Measurements from ENCODE around the gene COLQ. TPM values are rescaled to one million over a fixed set of nuclear protein-coding genes. Genes with fewer than 3 reads are reported as not detected.
A peak's percentile ranks its signal among the peaks of the same experiment; 100 is the strongest.

COLQ gene
- total RNA-seq, 1 donor from 2014 or later: under 0.01 TPM

- no peak overlapping the region for H3K4me3 ChIP-seq (ENCODE audit: low read depth, low read length)
- no peaks in the 10 kb centered on the region for H3K27me3 ChIP-seq (ENCODE audit: control insufficient read depth, insufficient read depth, low read length)
- no peak for FAIRE-seq
- no peak for DNase-seq (ENCODE audit: low read depth)
- no peak for TF ChIP-seq CTCF (IDR thresholded peaks at IDR 0.05; ENCODE audit: insufficient read depth, low read length, severe bottlenecking)
- H3K36me3 ChIP-seq (ENCODE audit: control insufficient read depth, insufficient read depth, low read length): no peaks in the 10 kb centered on the region
Observed at GRCh38 chr3:15449489-15450224, 71.8 kb downstream of the COLQ start.

GRCh38 chr3:15443826-15444524 is 77.5 kb downstream of the COLQ start:
- DNase-seq (ENCODE audit: low read depth): no peak
- no peak for FAIRE-seq
- no peaks in the 10 kb centered on the region for H3K27me3 ChIP-seq (ENCODE audit: control insufficient read depth, insufficient read depth, low read length)

GRCh38 chr3:15440891-15441290 is 80.6 kb downstream of the COLQ start:
- Histone ChIP-seq H3K27me3 (ENCODE audit: control insufficient read depth, insufficient read depth, low read length) (no peaks in the 10 kb centered on the region), H3K36me3 (ENCODE audit: control insufficient read depth, insufficient read depth, low read length) (peaks cover 12% of the 10 kb centered on the region), H3K4me3 (ENCODE audit: low read depth, low read length) (no peak overlapping the region)
- no peak for TF ChIP-seq CTCF (IDR thresholded peaks at IDR 0.05; ENCODE audit: insufficient read depth, low read length, severe bottlenecking)
- FAIRE-seq (no peak), DNase-seq (ENCODE audit: low read depth) (peak; percentile 76)

More at GRCh38 chr3:15443826-15444524, 77.5 kb downstream of the COLQ start:
- Histone ChIP-seq H3K36me3 (ENCODE audit: control insufficient read depth, insufficient read depth, low read length) (peaks cover 2% of the 10 kb centered on the region), H3K4me3 (ENCODE audit: low read depth, low read length) (no peak overlapping the region)
- no peak for TF ChIP-seq CTCF (IDR thresholded peaks at IDR 0.05; ENCODE audit: insufficient read depth, low read length, severe bottlenecking)

- TF ChIP-seq CTCF (IDR thresholded peaks at IDR 0.05; ENCODE audit: insufficient read depth, low read length, severe bottlenecking): no peak
- Histone ChIP-seq H3K4me3 (ENCODE audit: low read depth, low read length) (no peak overlapping the region), H3K27me3 (ENCODE audit: control insufficient read depth, insufficient read depth, low read length) (no peaks in the 10 kb centered on the region), H3K36me3 (ENCODE audit: control insufficient read depth, insufficient read depth, low read length) (peaks cover 18% of the 10 kb centered on the region)
- DNase-seq (ENCODE audit: low read depth) (peak; percentile 68), FAIRE-seq (no peak)
Observed at GRCh38 chr3:15439476-15439875, 82.0 kb downstream of the COLQ start.

- FAIRE-seq (no peak), DNase-seq (ENCODE audit: low read depth) (peak; percentile 78)
- no peaks in the 10 kb centered on the region for H3K27me3 ChIP-seq (ENCODE audit: control insufficient read depth, insufficient read depth, low read length)
- no peak for TF ChIP-seq CTCF (IDR thresholded peaks at IDR 0.05; ENCODE audit: insufficient read depth, low read length, severe bottlenecking)
- H3K4me3 ChIP-seq (ENCODE audit: low read depth, low read length): no peak overlapping the region
- peaks cover 21% of the 10 kb centered on the region for H3K36me3 ChIP-seq (ENCODE audit: control insufficient read depth, insufficient read depth, low read length)
Observed at GRCh38 chr3:15438983-15439382, 82.5 kb downstream of the COLQ start.

All from bronchial epithelial cell (primary cell).